Effector memory CD4-positive, alpha-beta T cell (primary cell): ENCODE results near the gene CD300E.

ENCODE experiments used
- DNase-seq, 3 donors: peaks; one replicate each; pipeline ENCODE4 v3.0.0-alpha.2; 2020
- H3K27ac ChIP-seq: 2 replicates; pipeline ENCODE4 v1.7.0; 2013; ENCODE audit warnings: mild to moderate bottlenecking, low read length, moderate library complexity; ENCODE audit not compliant: insufficient read depth, poor library complexity, severe bottlenecking
- H3K27me3 ChIP-seq: replicated peaks from 2 replicates; pipeline ENCODE4 v1.7.0; 2013; ENCODE audit warnings: mild to moderate bottlenecking, low read length; ENCODE audit not compliant: insufficient read depth, control insufficient read depth, poor library complexity, severe bottlenecking
- H3K36me3 ChIP-seq: 2 replicates; pipeline ENCODE4 v1.7.0; 2013; ENCODE audit warnings: mild to moderate bottlenecking, low read length, moderate library complexity; ENCODE audit not compliant: control insufficient read depth, insufficient read depth
- H3K4me1 ChIP-seq: 2 replicates; pipeline ENCODE4 v1.7.0; 2013; ENCODE audit warnings: low read length, mild to moderate bottlenecking; ENCODE audit not compliant: control insufficient read depth, insufficient read depth, poor library complexity, severe bottlenecking
- H3K4me3 ChIP-seq: 2 replicates; pipeline ENCODE4 v1.7.0; 2013; ENCODE audit warnings: low read length, low read depth, mild to moderate bottlenecking; ENCODE audit not compliant: insufficient read depth, poor library complexity, severe bottlenecking
- H3K9me3 ChIP-seq: 2 replicates; pipeline ENCODE4 v1.7.0; 2013; ENCODE audit warnings: mild to moderate bottlenecking, low read length, moderate library complexity; ENCODE audit not compliant: control insufficient read depth

The CD300E gene

DNA sequence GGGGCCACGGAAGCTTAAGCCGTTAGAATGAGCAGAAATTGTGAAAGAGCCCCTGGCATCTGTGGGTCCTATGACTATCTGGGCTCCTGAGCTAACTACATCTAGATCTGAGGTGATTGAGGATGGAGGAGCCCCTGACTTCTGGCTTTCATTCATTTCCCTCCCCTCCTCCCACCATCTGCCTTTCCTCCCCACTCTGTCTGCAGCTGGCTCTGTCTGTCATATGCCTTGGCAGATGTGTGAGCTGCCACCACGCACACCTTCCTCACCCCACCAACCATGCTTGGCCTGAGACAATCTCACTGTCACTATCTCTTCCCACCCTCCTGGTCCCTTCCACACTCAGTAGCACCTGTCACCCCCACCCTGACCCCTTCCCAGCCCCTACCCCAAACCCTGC is 5.1 kb downstream of the CD300E start:
- H3K36me3 ChIP-seq: no peaks in the 10 kb centered on the region
- H3K9me3 ChIP-seq: no peaks in the 10 kb centered on the region
- no peak for DNase-seq
- no peaks in the 10 kb centered on the region for H3K4me1 ChIP-seq
- no peak overlapping the region for H3K27ac ChIP-seq
- no peaks in the 10 kb centered on the region for H3K27me3 ChIP-seq
- H3K4me3 ChIP-seq: no peak overlapping the region

DNA sequence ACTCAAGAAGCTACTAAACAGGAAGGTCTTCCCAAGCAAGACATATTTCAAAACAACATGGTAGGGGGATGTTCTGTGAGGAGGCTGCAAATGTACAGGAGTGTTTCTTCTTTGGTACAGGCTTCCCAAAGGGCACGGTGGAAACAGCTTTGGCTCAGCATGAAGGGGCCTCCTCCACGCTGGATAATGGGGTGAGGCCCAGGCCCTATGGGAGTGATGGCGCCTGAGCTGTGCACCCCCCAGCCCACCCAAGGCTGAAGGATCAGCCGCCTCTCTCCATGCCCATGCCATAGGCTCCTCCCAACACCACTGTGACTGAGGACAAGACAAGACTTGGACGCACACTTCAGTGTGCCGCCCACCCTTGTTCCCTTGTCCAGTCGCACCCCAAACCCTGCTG is 6.8 kb downstream of the CD300E start:
- DNase-seq: no peak
- Histone ChIP-seq H3K27ac (no peak overlapping the region), H3K27me3 (no peaks in the 10 kb centered on the region), H3K4me3 (no peak overlapping the region), H3K9me3 (no peaks in the 10 kb centered on the region), H3K36me3 (no peaks in the 10 kb centered on the region), H3K4me1 (no peaks in the 10 kb centered on the region)

DNA sequence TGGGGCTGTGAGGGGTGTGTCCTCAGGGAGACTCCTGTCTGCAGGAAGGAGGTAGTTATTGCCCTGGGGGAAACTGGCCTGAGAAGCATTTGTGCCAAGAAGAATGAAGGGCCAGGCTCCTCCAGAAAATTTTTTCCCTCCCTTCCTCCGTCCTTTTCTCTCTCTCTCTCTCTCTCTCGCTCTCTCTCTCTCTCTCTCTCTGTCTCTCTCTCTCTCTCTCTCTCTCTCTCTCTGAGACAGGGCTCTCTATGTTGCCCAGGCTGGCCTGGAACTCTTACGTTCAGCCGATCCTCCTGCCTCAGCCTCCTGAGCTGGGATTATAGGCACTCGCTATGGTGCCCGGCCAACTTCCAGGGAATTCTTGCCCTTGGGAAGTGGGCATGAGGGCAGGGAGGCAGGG is 11.5 kb downstream of the CD300E start:
- Histone ChIP-seq H3K9me3 (no peaks in the 10 kb centered on the region), H3K27me3 (no peaks in the 10 kb centered on the region), H3K36me3 (no peaks in the 10 kb centered on the region), H3K4me1 (no peaks in the 10 kb centered on the region), H3K27ac (no peak overlapping the region), H3K4me3 (no peak overlapping the region)
- DNase-seq: no peak

DNA sequence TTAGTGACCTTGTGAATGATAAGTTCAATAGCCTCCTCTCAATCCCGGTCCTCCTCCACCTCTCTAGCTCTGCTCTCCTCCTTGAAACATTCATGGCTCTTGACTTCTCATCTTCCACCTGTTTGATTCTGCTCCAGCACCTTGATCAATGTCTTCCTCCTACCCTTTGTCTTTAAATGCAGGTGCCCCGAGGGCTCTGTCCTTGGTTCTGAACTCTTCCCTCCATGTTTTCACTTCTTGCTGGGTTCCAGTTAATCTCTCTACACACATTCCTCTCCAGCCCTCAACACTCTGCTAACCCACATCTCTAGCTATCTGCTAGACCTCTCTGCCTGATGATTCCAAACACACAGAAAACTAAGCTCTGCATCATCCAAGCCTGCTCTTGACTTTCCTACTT is 13.4 kb downstream of the CD300E start:
- Histone ChIP-seq H3K4me1 (no peaks in the 10 kb centered on the region), H3K9me3 (no peaks in the 10 kb centered on the region), H3K36me3 (no peaks in the 10 kb centered on the region), H3K4me3 (no peak overlapping the region), H3K27me3 (no peaks in the 10 kb centered on the region), H3K27ac (no peak overlapping the region)
- DNase-seq: no peak

DNA sequence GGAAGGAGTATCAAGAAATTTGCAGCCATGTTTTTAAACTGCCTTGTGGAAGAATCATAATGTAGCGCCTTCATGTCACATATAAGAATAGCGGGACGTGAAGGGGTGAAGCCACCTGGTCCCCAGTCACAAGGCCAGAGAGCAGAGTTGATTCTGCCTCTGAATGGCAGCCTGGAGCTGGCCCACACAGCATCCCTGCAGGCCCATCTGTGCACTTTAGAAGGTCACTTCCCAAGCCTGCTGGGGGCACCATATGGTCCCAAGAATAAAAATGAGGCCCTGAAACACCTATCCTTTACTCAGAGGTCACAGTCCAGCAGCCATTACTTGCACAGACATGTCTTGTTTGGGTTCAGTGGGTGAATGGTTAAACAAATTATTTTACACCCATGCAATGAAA is 15.0 kb downstream of the CD300E start:
- H3K36me3 ChIP-seq: no peaks in the 10 kb centered on the region
- H3K4me3 ChIP-seq: no peak overlapping the region
- H3K27me3 ChIP-seq: no peaks in the 10 kb centered on the region
- H3K27ac ChIP-seq: no peak overlapping the region
- H3K9me3 ChIP-seq: no peaks in the 10 kb centered on the region
- no peak for DNase-seq
- no peaks in the 10 kb centered on the region for H3K4me1 ChIP-seq

DNA sequence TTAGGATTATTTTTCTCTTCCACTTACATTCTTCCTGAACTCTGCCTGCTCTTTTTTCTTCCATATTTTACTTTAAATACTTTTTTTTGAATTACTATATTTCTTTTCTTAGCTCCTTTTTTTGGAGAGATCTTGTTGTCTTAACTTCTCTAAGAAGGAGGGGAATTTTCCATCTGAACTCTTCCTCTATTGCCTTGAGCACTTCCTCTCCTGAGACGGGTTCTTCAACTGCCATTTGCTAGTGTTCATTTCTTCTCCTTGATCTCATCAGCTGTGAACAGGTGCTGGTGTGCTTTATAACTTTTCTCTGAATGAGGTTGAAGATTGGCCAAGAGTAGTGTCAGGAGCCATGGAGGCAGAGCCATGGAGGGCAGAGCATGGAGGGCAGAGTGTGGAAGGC is 16.3 kb downstream of the CD300E start:
- Histone ChIP-seq H3K9me3 (no peaks in the 10 kb centered on the region), H3K27me3 (no peaks in the 10 kb centered on the region), H3K4me1 (no peaks in the 10 kb centered on the region), H3K36me3 (no peaks in the 10 kb centered on the region), H3K27ac (no peak overlapping the region), H3K4me3 (no peak overlapping the region)
- DNase-seq: no peak

DNA sequence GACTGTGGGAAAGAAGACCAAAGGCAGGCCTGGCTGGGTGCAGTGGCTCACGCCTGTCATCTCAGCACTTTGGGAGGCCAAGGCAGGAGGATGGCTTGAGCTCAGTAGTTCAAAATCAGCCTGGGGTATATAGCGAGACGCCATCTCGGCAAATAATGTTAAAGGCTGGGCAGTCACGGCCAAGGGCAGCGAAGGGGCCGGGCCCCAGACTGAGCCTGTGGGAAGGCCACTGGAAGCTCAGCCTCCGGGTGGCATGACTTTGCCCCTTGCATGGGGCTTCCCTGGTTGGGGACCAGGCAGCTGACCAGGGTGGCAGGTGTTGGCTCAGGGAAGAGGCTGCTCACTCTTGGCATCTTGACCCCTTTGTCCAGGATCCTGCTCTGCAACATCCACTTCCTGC is 17.5 kb downstream of the CD300E start:
- DNase-seq: no peak
- Histone ChIP-seq H3K36me3 (no peaks in the 10 kb centered on the region), H3K9me3 (no peaks in the 10 kb centered on the region), H3K4me3 (no peak overlapping the region), H3K4me1 (no peaks in the 10 kb centered on the region), H3K27ac (no peak overlapping the region), H3K27me3 (no peaks in the 10 kb centered on the region)

DNA sequence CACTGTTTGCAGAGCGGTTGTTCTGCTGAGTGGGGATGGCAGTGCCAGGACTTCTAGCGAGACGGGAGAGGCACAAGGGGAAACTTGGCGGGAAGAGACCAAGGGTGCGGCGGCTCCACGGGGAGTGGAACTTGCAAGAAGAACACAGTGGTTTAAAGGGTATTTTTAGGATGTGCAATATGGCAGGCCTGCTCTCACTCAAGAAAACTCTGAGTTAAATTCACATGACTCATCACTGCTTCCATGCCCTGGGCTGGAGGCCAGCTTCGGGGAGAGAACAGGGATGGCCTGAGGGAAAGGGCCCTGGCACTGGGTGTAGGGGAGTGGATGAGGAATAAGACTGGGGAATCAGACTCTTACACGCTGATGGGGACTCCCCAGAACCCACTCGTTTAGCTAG is 18.2 kb downstream of the CD300E start:
- DNase-seq: no peak
- no peak overlapping the region for H3K4me3 ChIP-seq
- no peaks in the 10 kb centered on the region for H3K27me3 ChIP-seq
- no peak overlapping the region for H3K27ac ChIP-seq
- H3K4me1 ChIP-seq: no peaks in the 10 kb centered on the region
- no peaks in the 10 kb centered on the region for H3K9me3 ChIP-seq
- no peaks in the 10 kb centered on the region for H3K36me3 ChIP-seq

DNA sequence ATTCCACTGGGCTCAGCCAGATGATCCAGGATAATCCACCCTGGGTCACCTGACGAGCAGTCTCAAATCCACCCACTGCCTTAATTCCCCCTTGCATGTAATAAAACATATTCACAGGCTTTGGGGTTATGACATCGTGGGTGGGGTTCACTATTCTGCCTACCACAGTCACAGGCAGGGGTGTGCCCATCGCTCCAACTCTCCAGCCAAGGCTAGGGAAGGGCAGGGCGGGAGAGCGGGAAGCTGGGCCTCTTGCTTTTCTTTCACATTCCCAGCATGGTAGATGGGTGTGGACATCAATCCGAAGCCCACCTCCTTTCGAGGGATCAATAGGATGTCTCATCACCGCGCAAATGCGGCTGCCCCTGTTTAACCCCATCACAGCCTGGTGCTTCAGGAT is 18.8 kb downstream of the CD300E start:
- H3K4me3 ChIP-seq: no peak overlapping the region
- H3K27me3 ChIP-seq: no peaks in the 10 kb centered on the region
- H3K27ac ChIP-seq: no peak overlapping the region
- H3K9me3 ChIP-seq: no peaks in the 10 kb centered on the region
- H3K36me3 ChIP-seq: no peaks in the 10 kb centered on the region
- no peaks in the 10 kb centered on the region for H3K4me1 ChIP-seq
- DNase-seq: no peak

DNA sequence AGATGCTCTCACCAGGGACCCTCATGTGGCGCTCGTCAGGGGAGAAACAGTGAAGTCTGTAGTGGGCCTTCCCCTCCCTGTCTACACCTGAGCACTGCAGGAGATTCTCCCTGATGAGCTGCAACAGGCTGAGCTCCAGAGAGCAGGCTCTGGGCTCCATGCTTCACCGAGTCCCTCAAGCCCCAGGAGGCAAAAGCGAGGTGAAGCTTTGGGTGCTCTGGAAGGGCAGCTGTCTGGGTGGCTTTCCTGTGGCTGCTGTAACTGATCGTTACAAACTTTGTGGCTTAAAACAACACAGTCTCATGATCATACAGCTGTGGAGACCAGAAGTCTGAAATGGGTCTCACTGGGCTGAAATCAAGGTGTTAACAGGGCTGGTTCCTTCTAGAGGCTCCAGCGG is 19.3 kb downstream of the CD300E start:
- Histone ChIP-seq H3K27ac (no peak overlapping the region), H3K9me3 (no peaks in the 10 kb centered on the region), H3K4me3 (no peak overlapping the region), H3K27me3 (no peaks in the 10 kb centered on the region), H3K4me1 (no peaks in the 10 kb centered on the region), H3K36me3 (no peaks in the 10 kb centered on the region)
- DNase-seq: no peak

DNA sequence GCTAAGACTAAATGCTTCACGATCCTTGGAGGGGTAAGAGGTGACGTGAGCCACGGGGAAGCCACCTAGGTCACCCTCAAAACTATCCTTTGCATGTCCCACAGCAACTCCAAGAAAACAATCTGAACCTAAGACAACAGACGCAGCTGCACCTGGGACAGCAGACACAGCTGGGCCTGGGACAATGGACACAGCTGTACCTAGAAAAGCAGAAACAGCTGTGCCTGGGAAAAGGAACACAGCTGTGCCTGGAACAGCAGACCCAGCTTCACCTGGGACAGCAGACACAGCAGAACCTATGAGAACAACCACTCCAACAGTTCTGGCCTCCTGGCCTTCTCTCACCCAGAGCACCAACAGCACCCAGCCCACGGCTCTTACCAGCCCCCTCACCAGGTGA is 19.8 kb downstream of the CD300E start:
- H3K4me1 ChIP-seq: peaks cover 2% of the 10 kb centered on the region
- H3K36me3 ChIP-seq: no peaks in the 10 kb centered on the region
- no peak overlapping the region for H3K4me3 ChIP-seq
- H3K27me3 ChIP-seq: no peaks in the 10 kb centered on the region
- no peaks in the 10 kb centered on the region for H3K9me3 ChIP-seq
- DNase-seq: no peak
- H3K27ac ChIP-seq: no peak overlapping the region
